ENCODE data around the gene NID1. TPM values are rescaled to one million over a fixed set of nuclear protein-coding genes. Genes with fewer than 3 reads are reported as not detected.
A peak's percentile ranks its signal among the peaks of the same experiment; 100 is the strongest.

NID1 gene
- total and polyA plus RNA-seq, 2 donors (not counting 3 experiments of a cell fraction or from before 2014, with no cell fraction given) = 87.0 to 109 TPM

DNA sequence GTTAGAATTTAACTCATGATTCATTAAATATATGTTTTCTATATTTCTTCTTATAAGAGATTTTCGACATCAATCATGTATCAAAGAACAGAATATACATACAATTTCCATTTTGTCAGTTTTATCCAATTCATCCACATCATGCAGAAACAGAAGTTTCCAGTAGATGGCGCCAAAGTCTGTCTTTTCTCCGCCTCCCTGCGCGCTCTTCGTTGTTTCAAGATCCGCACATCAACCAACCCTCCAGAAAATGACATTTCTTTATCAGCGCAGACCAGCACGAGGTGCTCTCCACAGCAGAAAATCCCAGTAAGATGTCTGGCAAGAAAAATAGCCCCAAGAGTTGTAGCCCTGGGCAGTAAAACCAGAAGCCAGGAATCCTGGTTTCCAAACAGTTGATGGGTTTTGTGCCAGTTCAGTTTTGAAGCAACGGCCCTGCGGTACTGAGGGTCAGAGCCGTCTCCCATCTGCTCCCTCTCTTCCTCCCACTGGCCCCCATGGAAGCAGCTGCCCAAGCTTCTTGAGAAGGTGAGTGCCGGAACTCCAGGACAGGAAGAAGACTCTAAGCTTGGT, 38.8 kb upstream of the NID1 start:
- ChIA-PET CTCF (interaction anchor here (0.8 to 1.4 kb wide), 6 partner anchors 9 to 1458 kb away, joined by 3 to 5 read pairs (median 4); no protein-coding TSS in a partner anchor), POLR2A (no interaction called here)
- FAIRE-seq (peak; percentile 85), DNase-seq (ENCODE audit: low read depth, low spot score) (peak; percentile 73)
- TF ChIP-seq POLR2AphosphoS5 (IDR thresholded peaks at IDR 0.05; ENCODE audit: insufficient read depth, low read depth, low read length) = no peak
- TF ChIP-seq FOS (IDR thresholded peaks at IDR 0.05; ENCODE audit: borderline replicate concordance, insufficient read depth, low read length) = no peak
- TF ChIP-seq MYC (IDR thresholded peaks at IDR 0.05; ENCODE audit: low read depth, low read length) = no peak
- TF ChIP-seq, protein P1, sequence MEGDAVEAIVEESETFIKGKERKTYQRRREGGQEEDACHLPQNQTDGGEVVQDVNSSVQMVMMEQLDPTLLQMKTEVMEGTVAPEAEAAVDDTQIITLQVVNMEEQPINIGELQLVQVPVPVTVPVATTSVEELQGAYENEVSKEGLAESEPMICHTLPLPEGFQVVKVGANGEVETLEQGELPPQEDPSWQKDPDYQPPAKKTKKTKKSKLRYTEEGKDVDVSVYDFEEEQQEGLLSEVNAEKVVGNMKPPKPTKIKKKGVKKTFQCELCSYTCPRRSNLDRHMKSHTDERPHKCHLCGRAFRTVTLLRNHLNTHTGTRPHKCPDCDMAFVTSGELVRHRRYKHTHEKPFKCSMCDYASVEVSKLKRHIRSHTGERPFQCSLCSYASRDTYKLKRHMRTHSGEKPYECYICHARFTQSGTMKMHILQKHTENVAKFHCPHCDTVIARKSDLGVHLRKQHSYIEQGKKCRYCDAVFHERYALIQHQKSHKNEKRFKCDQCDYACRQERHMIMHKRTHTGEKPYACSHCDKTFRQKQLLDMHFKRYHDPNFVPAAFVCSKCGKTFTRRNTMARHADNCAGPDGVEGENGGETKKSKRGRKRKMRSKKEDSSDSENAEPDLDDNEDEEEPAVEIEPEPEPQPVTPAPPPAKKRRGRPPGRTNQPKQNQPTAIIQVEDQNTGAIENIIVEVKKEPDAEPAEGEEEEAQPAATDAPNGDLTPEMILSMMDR (IDR thresholded peaks at IDR 0.05; ENCODE audit: extremely low read depth in 1 of 2, insufficient read depth in 1 of 2, low read depth in 1 of 2, low read length in 2 of 2) = peak; percentile 56 to 60
- Histone ChIP-seq H3K9me1 (replicated peaks; ENCODE audit: control insufficient read depth, extremely low read depth, insufficient read depth, low read length) (no peaks in the 10 kb centered on the region), H3K27me3 (ENCODE audit: control insufficient read depth in 2 of 2, insufficient read depth in 2 of 2, low read length in 2 of 2) (no peaks in the 10 kb centered on the region), H3K27ac (ENCODE audit: insufficient read depth, low read depth, low read length) (no peak overlapping the region), H4K20me1 (replicated peaks; ENCODE audit: control insufficient read depth, extremely low read depth, insufficient read depth, low read length) (no peaks in the 10 kb centered on the region), H3K4me2 (ENCODE audit: insufficient read depth, low read length) (no peak overlapping the region), H2AFZ (ENCODE audit: low read depth, low read length) (peak overlapping the region; percentile 61), H3K9me3 (replicated peaks; ENCODE audit: control insufficient read depth, insufficient read depth, low read length) (no peaks in the 10 kb centered on the region), H3K4me1 (ENCODE audit: control insufficient read depth, extremely low read depth, insufficient read depth, low read length) (no peaks in the 10 kb centered on the region), H3K79me2 (ENCODE audit: control insufficient read depth, insufficient read depth, low read length) (no peaks in the 10 kb centered on the region), H3K9ac (replicated peaks; ENCODE audit: extremely low read depth, insufficient read depth, low read length) (no peak overlapping the region), H3K4me3 (replicated peaks in 1 of 3; ENCODE audit: insufficient read depth in 1 of 3, low read depth in 1 of 3, low read length in 3 of 3) (no peak overlapping the region), H3K36me3 (ENCODE audit: control insufficient read depth in 2 of 2, extremely low read depth in 1 of 2, insufficient read depth in 2 of 2, low read length in 2 of 2) (no peaks in the 10 kb centered on the region)
- dilution Hi-C loops (cut with MboI; ENCODE audit: extremely low pct_ligation_motif_present, low sequenced_read_pairs) = no loop called here
- BruUV-seq (replicated peaks) = no TSS peak
- intact Hi-C loops (cut with micrococcal nuclease) = loop anchor here (1.0 to 5.0 kb wide), 4 partner anchors 387 to 764 kb away; no protein-coding TSS in a partner anchor

DNA sequence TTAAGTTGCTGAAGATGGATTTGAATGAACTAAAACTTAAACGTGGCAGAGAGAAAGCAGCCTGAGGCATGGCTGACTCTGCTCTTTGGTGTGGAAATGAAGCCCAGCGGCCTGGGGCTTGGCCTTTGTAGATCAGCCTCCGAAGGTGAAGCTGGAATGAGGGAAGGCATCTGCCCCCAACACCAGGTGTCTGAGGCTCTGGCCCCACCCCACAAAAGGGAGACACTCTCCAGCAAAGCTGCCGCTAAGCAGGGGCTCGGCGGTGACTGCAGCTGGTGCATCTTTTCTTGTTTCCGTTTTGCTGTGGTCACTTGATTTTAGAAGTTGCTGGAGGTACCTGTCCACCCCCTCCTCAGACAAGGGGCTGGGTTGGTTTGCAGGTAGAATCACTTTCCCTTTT, 38.2 kb upstream of the NID1 start:
- no peak overlapping the region for H2AFZ ChIP-seq (ENCODE audit: low read depth, low read length)

More for the DNA sequence above, 38.2 kb upstream of the NID1 start:
- H3K9ac ChIP-seq (replicated peaks; ENCODE audit: extremely low read depth, insufficient read depth, low read length) = no peak overlapping the region
- H3K4me3 ChIP-seq (replicated peaks in 1 of 3; ENCODE audit: insufficient read depth in 1 of 3, low read depth in 1 of 3, low read length in 3 of 3) = no peak overlapping the region
- ChIA-PET POLR2A (no interaction called here), CTCF (interaction anchor here (1.0 kb wide), 1 partner anchor 656 kb away, joined by 3 read pairs; no protein-coding TSS in a partner anchor)
- no TSS peak for BruUV-seq (replicated peaks)
- FAIRE-seq (no peak), DNase-seq (ENCODE audit: low read depth, low spot score) (no peak)
- H3K9me3 ChIP-seq (replicated peaks; ENCODE audit: control insufficient read depth, insufficient read depth, low read length) = no peaks in the 10 kb centered on the region
- TF ChIP-seq MYC (IDR thresholded peaks at IDR 0.05; ENCODE audit: low read depth, low read length) (no peak), POLR2AphosphoS5 (IDR thresholded peaks at IDR 0.05; ENCODE audit: insufficient read depth, low read depth, low read length) (no peak), EZH2 (IDR thresholded peaks at IDR 0.05; ENCODE audit: borderline replicate concordance, low read depth, low read length, severe bottlenecking) (no peak), POLR2A (IDR thresholded peaks at IDR 0.05; ENCODE audit: low read depth, low read length) (no peak), JUN (IDR thresholded peaks at IDR 0.05; ENCODE audit: borderline replicate concordance, insufficient read depth, insufficient read length, low read depth) (no peak)
- TF ChIP-seq, protein P2, sequence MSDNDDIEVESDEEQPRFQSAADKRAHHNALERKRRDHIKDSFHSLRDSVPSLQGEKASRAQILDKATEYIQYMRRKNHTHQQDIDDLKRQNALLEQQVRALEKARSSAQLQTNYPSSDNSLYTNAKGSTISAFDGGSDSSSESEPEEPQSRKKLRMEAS (IDR thresholded peaks at IDR 0.05; ENCODE audit: insufficient read depth, insufficient read length) = no peak
- TF ChIP-seq, protein P1 (IDR thresholded peaks at IDR 0.05; ENCODE audit: extremely low read depth in 1 of 2, insufficient read depth in 1 of 2, low read depth in 1 of 2, low read length in 2 of 2) = no peak
- H3K4me2 ChIP-seq (ENCODE audit: insufficient read depth, low read length) = no peak overlapping the region
- no peaks in the 10 kb centered on the region for H3K4me1 ChIP-seq (ENCODE audit: control insufficient read depth, extremely low read depth, insufficient read depth, low read length)
- H3K27ac ChIP-seq (ENCODE audit: insufficient read depth, low read depth, low read length) = no peak overlapping the region
- intact Hi-C loops (cut with micrococcal nuclease) = loop anchor here (1.0 to 5.0 kb wide), 4 partner anchors 387 to 764 kb away; no protein-coding TSS in a partner anchor
- no peaks in the 10 kb centered on the region for H3K27me3 ChIP-seq (ENCODE audit: control insufficient read depth in 2 of 2, insufficient read depth in 2 of 2, low read length in 2 of 2)
- dilution Hi-C loops (cut with MboI; ENCODE audit: extremely low pct_ligation_motif_present, low sequenced_read_pairs) = no loop called here
- no peaks in the 10 kb centered on the region for H3K79me2 ChIP-seq (ENCODE audit: control insufficient read depth, insufficient read depth, low read length)
- H3K36me3 ChIP-seq (ENCODE audit: control insufficient read depth in 2 of 2, extremely low read depth in 1 of 2, insufficient read depth in 2 of 2, low read length in 2 of 2) = no peaks in the 10 kb centered on the region
- H4K20me1 ChIP-seq (replicated peaks; ENCODE audit: control insufficient read depth, extremely low read depth, insufficient read depth, low read length) = no peaks in the 10 kb centered on the region
- no peaks in the 10 kb centered on the region for H3K9me1 ChIP-seq (replicated peaks; ENCODE audit: control insufficient read depth, extremely low read depth, insufficient read depth, low read length)

All from endothelial cell of umbilical vein (primary cell).